HG03064 (cell line): ENCODE results near the gene MAPK6.
"Not testable (repeated sequence)": the region's sequence is repeated elsewhere in the genome, so short reads cannot be mapped to it uniquely, and the experiment has no call there.

Source experiments
- ATAC-seq: cut with Tn5 transposase; IDR thresholded peaks from one replicate; pipeline ENCODE4 v1.9.1; 2021; ENCODE audit warnings: low read depth; ENCODE audit not compliant: unreplicated experiment

The MAPK6 gene

GRCh38 chr15:52018693-52019393, at the start of gene MAPK6:
Gene MAPK6, plus strand, starts transcription at chr15:52019219. Its CDS starts 27,242 bp downstream, at chr15:52046461.
- peak; percentile 53 for ATAC-seq

DNA sequence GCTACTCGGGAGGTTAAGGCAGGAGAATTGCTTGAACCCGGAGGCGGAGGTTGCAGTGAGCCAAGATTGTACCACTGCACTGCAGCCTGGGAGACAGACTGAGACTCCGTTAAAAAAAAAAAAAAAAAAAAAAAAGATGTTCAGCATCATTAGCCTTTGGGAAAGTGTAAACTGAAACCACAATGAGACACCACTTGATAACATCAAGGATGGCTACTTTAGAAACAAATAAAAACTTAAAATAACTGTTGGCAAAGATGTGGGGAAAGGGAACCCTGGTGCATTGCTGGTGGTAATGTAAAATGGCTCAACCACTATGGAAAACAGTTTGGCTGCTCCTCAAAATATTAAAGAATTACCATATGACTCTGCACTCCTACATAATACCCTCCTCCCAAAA, 49.3 kb upstream of the MAPK6 start:
- no peak for ATAC-seq

GRCh38 chr15:51970132-51970817, 48.7 kb upstream of the MAPK6 start:
- ATAC-seq, result no peak

- ATAC-seq, result peak; percentile 19
Observed at GRCh38 chr15:51971032-51971374, 48.0 kb upstream of the MAPK6 start.

GRCh38 chr15:51971375-51972133, 47.5 kb upstream of the MAPK6 start, which contains the start of gene LEO1:
Gene LEO1, minus strand, starts transcription at chr15:51971778. Its CDS starts 33 bp downstream, at chr15:51971745.
- peak; percentile 63 for ATAC-seq

GRCh38 chr15:51973220-51973619, 45.8 kb upstream of the MAPK6 start:
- no peak for ATAC-seq

GRCh38 chr15:51973775-51974174, 45.2 kb upstream of the MAPK6 start:
- no peak for ATAC-seq

- peak; percentile 91 for ATAC-seq
Observed at GRCh38 chr15:51982013-51982769, 36.8 kb upstream of the MAPK6 start.

GRCh38 chr15:51982770-51983103, 36.3 kb upstream of the MAPK6 start:
- ATAC-seq, result no peak

GRCh38 chr15:51991141-51991540, 27.9 kb upstream of the MAPK6 start:
- ATAC-seq, result no peak

- no peak for ATAC-seq
Observed at GRCh38 chr15:51992953-51993352, 26.1 kb upstream of the MAPK6 start.

- no peak for ATAC-seq
Observed at GRCh38 chr15:52002351-52002750, 16.7 kb upstream of the MAPK6 start.

- not testable (repeated sequence) for ATAC-seq
Observed at GRCh38 chr15:52003089-52003488, 15.9 kb upstream of the MAPK6 start.

- ATAC-seq, result no peak
Observed at GRCh38 chr15:52003710-52004109, 15.3 kb upstream of the MAPK6 start.

DNA sequence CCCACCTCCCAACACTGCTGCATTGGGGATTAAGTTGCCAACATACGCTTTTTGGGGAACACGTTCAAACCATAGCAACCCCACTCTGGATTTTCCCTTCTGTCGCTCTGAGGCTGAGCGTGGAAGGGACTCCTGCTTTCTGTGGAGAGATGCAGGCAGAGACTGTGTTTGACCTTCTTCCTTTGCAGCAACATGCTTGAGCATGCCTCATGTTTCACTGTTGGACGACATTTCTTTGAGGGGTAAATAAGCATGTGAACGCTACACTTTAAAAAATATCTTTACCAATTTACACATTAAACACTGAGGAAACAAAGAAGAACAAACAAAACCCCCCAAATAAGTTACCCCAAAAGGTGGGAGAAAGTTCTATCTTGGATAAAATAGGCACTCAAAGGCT, 14.2 kb upstream of the MAPK6 start:
- ATAC-seq, result no peak

- ATAC-seq, result peak; percentile 55
Observed at GRCh38 chr15:52005748-52006701, 13.0 kb upstream of the MAPK6 start.

- peak; percentile 32 for ATAC-seq
Observed at GRCh38 chr15:52006702-52007340, 12.2 kb upstream of the MAPK6 start.

DNA sequence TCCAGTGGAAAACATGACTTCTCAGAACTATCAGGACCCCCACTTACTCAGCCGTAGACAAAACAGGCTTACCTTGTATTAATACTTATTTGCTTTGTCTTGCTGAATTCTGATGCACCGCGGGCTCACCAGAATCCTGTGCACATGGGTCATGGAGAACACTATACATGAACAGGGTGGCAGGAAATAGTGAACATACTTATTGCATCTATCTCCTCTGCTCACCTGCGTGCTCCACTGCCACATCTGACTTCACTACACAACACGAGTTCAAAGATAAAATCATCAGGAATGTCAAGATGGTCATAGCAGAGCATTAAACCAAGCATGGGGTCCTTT, 10.7 kb upstream of the MAPK6 start:
- ATAC-seq, result no peak

- no peak for ATAC-seq
Observed at GRCh38 chr15:52008698-52009434, 10.2 kb upstream of the MAPK6 start.
